Stimulated activated CD8-positive, alpha-beta memory T cell treated with anti-CD3 and anti-CD28 coated beads, Interleukin-4, amount 100 ng/mL, for 4 hours (primary cell): Measurements from ENCODE around the gene DMXL2.
"Not testable (repeated sequence)": the region's sequence is repeated elsewhere in the genome, so short reads cannot be mapped to it uniquely, and the experiment has no call there.

ENCODE experiments used
- DNase-seq, 2 donors: peaks; one replicate each; pipeline ENCODE4 v3.0.0-alpha.2; 2020; ENCODE audit warnings: low read depth in 2 of 2, low spot score in 1 of 2

Gene DMXL2

DNA sequence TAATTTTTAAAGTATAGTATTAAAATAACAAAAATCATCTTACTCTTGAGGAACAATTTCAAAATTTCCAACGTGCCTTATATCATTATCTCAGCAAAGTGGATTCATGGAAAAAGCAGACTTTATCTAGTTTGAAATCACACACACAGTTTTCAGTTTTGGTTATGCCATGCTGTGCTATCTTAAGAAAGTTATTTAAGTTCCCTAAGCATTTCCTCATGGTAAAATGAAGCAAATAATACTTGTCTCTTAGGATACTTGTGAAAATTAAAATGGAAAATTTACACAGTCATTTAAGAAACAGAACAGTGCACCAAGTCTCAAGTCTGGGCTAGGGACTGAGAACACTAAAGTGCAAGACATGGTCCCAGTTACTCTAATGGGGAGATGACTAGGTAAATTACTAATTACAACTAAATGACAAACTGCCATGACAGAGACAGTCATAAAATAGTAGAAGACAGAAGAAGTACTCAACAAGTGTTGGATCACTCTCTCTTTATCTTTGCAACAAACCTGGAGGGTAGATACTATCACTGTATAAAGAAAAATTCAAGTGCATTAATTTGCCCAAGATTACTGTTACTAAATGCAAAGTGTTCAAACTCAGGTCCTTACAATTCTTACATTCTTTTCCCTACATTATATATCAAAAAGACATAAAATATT is 44.8 kb downstream of the DMXL2 start:
- DNase-seq = no peak

GRCh38 chr15:51576911-51577500 is 45.6 kb downstream of the DMXL2 start:
- no peak for DNase-seq

GRCh38 chr15:51576286-51576850 is 46.2 kb downstream of the DMXL2 start:
- DNase-seq = no peak

DNA sequence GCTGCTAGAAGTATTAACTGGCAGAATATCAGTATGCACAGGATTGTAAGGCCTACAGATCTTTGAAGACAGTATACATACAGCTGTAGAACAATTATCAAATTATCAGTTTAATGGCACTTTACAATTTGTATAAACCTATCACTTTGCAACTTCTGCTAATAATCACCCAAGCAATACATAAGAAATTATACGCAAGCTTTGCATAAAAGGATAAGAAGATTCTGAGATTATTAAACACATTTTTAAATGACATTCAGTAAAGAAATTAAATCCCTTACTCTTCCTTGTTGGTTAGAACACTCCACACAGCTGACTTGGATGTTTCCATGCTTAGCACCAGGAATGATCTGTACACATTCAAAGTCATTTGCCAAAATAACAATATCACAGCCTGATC is 46.8 kb downstream of the DMXL2 start:
- no peak for DNase-seq

DNA sequence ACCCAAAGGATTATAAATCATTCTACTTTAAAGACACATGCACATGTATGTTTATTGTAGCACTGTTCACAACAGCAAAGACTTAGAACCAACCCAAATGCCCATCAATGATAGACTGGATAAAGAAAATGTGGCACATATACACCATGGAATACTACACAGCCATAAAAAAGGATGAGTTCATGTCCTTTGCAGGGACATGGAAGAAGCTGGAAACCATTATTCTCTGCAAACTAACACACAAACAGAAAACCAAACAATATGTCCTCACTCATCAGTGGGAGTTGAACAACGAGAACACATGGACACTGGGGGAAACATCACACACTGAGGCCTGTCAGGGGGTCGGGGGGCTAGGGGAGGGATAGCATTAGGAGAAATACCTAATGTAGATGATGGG is 49.2 kb downstream of the DMXL2 start:
- DNase-seq = not testable (repeated sequence)

- not testable (repeated sequence) for DNase-seq
These were observed 53.4 kb downstream of the DMXL2 start for GRCh38 chr15:51568939-51569784.

DNA sequence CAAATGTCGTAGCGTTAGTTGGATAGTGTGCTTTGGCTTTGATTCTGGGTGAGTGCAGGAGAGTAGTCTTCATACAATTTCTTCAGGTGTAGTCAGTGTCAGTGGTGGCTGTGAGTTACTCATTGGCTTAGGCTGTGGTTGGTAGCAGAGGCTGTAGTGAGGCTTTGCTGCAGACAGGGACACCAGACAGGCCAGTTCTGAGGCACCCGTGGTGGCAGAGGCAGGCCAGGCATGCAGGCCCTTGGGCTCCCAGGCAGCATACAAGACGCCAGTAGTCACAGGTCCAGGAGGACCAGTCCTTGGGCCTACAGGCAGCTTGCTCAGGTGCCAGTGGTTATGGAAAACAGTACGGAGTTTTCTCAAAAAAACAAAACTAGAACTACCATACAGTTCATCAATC is 61.3 kb downstream of the DMXL2 start:
- no peak for DNase-seq

- no peak for DNase-seq
These were observed 63.7 kb downstream of the DMXL2 start for GRCh38 chr15:51558876-51559275.

DNA sequence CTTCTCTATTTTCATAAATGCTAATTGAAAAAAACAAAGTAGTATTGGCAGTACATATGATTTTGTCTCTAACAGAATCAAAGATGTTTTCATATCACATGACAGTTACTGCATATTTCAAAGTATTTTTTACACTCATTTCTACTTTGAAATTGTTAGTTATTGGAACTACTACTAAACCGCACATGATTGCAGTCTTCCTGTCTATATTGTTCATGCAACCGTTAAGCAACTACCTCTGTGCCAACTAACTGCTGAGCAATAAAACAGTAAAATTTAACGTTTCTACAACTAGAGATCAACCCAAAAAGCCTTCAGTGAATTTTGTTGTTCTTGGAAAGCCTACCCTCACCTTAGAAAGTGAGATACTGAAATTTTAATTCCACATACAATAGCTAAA is 64.2 kb downstream of the DMXL2 start:
- no peak for DNase-seq

GRCh38 chr15:51550841-51551240 is 71.7 kb downstream of the DMXL2 start:
- DNase-seq = no peak

GRCh38 chr15:51547656-51548055 is 74.9 kb downstream of the DMXL2 start:
- no peak for DNase-seq

DNA sequence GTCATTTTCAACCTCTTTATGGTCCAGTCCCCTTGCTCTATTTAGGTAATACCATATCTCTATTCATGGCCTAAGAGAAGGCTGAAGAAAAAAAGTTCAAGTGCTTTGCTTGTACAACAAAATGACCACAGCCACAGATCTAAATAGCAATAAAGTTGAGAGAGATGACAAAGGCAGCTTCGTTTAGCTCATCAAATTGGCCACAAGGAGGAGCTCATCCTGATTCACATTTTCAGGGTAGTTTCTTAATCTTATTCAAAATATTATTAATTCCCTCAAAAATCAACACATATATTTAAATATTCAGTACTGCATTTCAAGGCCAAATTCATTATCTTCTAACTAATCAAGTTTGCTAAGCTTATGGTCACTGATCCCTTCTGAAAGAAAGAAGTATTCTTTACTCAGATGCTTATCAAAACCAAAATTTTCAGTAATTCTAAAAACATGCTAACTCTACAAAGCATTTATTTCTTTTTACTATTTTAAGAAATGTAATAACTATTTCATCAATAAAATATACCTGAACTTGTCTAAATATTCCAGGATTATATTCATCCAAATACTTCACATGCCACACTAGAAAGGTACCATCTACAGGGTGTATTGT is 85.5 kb downstream of the DMXL2 start:
- no peak for DNase-seq

DNA sequence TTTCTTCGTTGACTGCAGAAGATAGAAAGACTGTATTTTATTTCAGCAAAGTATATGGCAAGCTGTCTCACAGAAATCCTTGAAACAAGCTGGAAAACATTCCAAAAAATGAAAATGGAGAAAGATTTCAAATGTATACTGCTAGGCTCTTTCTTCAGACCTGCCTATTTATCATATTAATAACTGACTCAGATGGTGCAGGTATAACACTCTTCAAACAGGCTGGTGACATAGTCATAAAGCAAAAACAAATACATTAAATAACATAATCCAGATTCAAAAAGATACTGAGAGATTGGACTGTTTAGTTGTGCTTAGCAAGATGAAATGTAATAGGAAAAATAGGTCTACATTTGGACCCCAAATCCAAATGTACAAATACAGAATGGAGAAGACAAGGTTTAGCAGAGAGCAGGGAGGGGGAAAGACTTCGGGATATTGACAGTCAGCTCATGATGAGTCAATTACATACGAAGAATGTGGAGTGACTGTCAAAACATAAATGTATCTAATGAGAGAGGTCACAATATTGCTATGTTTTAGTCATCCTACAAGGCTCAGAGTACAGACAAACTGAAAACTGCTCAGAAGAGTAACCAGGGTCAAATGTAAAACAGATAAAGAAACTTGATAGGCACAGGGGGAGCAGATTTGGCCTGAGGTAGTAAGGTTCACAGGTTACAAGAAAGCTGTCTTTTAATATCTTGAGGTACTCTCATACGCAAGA is 88.7 kb downstream of the DMXL2 start:
- no peak for DNase-seq

DNA sequence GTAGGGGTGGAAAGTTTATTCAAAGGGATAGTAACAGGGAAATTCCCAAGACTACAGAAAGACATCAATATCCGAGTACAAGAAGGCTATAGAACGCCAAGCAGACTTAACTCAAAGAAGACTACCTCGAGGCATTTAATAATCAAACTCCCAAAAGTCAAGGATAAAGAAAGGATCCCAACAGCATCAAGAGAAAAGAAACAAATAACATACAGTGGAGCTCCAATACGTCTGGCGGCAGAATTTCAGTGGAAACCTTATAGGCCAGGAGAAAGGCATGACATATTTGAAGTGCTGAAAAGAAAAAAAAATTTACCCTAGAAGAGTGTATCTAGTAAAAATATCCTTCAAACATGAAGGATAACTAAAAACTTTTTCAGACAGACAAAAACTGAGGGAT is 95.6 kb downstream of the DMXL2 start:
- DNase-seq = no peak

DNA sequence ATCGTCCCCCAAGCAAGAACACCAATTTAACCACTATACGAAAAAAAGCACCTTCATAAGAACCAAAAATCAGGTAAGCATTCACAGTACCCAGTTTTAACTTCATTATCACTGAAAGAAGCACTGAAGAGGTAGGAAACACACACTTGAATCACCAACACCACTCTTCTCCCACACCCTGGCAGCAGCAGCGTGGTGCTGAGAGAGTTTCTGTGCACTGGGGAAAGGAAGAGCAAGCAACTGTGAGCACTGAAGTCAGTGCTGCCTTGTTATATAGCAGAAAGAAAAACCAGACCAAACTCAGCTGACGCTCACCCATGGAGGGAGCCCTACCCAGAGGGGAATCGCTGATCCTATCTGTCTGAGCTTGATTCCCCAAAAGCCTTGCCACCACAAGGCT is 98.2 kb downstream of the DMXL2 start:
- no peak for DNase-seq

GRCh38 chr15:51516291-51516690 is 106.3 kb downstream of the DMXL2 start:
- no peak for DNase-seq

- DNase-seq = no peak
These were observed 117.3 kb downstream of the DMXL2 start for GRCh38 chr15:51505251-51505650.

- DNase-seq = no peak
These were observed 119.6 kb downstream of the DMXL2 start for GRCh38 chr15:51503003-51503402.

DNA sequence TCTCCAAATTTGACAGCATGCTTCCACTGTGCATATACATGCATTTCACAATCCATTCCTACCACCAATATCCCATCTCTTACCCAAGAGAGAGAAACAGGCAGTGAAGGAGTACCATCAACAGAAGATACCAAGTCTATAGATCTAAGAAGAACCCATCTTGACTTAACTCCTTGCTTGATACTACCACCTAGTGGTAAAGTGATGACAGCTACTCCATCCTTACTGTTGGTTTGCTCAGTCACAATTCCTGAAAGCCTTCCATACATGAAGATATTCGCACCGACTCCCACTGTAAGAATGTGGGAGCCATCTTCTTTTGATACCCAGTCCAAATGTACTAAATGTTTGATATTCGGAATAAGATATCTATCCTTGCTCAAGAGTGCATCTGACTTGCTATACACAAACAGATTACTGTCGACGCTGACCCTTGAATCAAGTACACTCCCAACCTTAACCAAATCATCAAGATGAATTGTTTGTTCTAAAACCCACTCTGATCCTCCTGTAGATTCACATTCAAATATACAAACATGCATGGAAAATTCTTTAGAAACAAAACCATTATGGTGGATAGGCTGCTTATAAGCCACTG is 123.1 kb downstream of the DMXL2 start:
- DNase-seq = no peak

DNA sequence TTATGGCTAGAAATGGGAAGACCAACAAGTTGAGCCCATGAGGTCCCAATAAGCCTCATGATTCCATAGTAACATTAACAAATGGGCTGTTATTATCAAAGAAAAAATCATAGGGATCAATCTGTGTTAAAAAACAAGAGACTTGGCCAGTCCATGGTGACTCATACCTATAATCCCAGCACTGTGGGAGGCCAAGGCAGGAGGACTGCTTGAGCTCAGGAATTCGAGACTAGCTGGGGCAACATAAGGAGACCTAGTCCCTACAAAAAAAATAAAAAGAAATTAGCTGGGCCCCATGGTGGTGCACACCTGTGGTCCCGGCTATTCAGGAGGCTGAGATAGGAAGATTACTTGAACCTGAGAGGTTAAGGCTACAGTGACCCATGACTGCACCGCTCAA is 124.8 kb downstream of the DMXL2 start:
- no peak for DNase-seq
